HUES6 (cell line): ENCODE measurements around the gene DAGLA.
A peak's percentile ranks its signal among the peaks of the same experiment; 100 is the strongest.
"Not testable (repeated sequence)": the region's sequence is repeated elsewhere in the genome, so short reads cannot be mapped to it uniquely, and the experiment has no call there.

Source experiments
- H3K27ac ChIP-seq: 2 replicates; pipeline ENCODE4 v1.7.0; 2013; ENCODE audit warnings: low read depth, mild to moderate bottlenecking, low read length, inconsistent platforms
- H3K27me3 ChIP-seq: 2 replicates; pipeline ENCODE4 v1.6.1; 2013; ENCODE audit warnings: low read length; ENCODE audit not compliant: control insufficient read depth, insufficient read depth
- H3K36me3 ChIP-seq: 2 replicates; pipeline ENCODE4 v1.6.1; 2013; ENCODE audit warnings: low read length; ENCODE audit not compliant: control insufficient read depth, insufficient read depth
- H3K4me1 ChIP-seq: 2 replicates; pipeline ENCODE4 v1.6.1; 2013; ENCODE audit warnings: low read length; ENCODE audit not compliant: control insufficient read depth, insufficient read depth
- H3K4me3 ChIP-seq: 2 replicates; pipeline ENCODE4 v1.5.1; 2013; ENCODE audit warnings: low read depth, low read length
- H3K9ac ChIP-seq: one replicate; pipeline ENCODE4 v1.6.1; 2013; ENCODE audit warnings: mild to moderate bottlenecking, low read length
- H3K9me3 ChIP-seq: 2 replicates; pipeline ENCODE4 v1.6.1; 2013; ENCODE audit warnings: low read depth, low read length; ENCODE audit not compliant: control insufficient read depth, insufficient read depth

DAGLA gene

GRCh38 chr11:61650781-61651571, 29.2 kb upstream of the DAGLA start:
- Histone ChIP-seq H3K4me1 (peaks cover 19% of the 10 kb centered on the region), H3K9ac (no peak overlapping the region), H3K36me3 (no peaks in the 10 kb centered on the region), H3K27ac (no peak overlapping the region), H3K27me3 (no peaks in the 10 kb centered on the region), H3K9me3 (no peaks in the 10 kb centered on the region), H3K4me3 (no peak overlapping the region)

DNA sequence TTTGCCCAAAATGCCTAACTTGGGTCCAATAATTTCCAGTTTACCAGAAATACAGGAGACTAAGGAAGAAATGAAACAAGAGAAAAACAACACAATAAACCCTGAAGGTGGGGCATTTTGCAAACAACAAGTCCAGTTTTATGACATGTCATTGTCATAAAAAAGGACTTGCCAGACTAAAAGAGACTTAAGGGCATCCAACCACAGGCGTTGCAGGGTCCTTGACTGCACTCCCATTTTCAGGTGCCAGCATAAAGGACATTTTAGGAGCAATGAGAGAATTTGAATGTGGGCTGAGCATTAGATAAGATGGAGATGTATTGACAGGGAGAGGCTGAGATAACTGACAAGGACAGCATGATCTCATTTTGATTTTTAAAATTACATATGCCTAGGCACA, 28.1 kb upstream of the DAGLA start:
- Histone ChIP-seq H3K9ac (no peak overlapping the region), H3K27me3 (no peaks in the 10 kb centered on the region), H3K4me3 (no peak overlapping the region), H3K27ac (no peak overlapping the region), H3K36me3 (no peaks in the 10 kb centered on the region), H3K4me1 (peaks cover 21% of the 10 kb centered on the region), H3K9me3 (no peaks in the 10 kb centered on the region)

GRCh38 chr11:61654397-61654829, 25.8 kb upstream of the DAGLA start:
- no peaks in the 10 kb centered on the region for H3K9me3 ChIP-seq
- H3K9ac ChIP-seq: no peak overlapping the region
- H3K27ac ChIP-seq: no peak overlapping the region
- no peaks in the 10 kb centered on the region for H3K36me3 ChIP-seq
- no peaks in the 10 kb centered on the region for H3K27me3 ChIP-seq
- H3K4me3 ChIP-seq: no peak overlapping the region
- H3K4me1 ChIP-seq: peaks cover 38% of the 10 kb centered on the region

DNA sequence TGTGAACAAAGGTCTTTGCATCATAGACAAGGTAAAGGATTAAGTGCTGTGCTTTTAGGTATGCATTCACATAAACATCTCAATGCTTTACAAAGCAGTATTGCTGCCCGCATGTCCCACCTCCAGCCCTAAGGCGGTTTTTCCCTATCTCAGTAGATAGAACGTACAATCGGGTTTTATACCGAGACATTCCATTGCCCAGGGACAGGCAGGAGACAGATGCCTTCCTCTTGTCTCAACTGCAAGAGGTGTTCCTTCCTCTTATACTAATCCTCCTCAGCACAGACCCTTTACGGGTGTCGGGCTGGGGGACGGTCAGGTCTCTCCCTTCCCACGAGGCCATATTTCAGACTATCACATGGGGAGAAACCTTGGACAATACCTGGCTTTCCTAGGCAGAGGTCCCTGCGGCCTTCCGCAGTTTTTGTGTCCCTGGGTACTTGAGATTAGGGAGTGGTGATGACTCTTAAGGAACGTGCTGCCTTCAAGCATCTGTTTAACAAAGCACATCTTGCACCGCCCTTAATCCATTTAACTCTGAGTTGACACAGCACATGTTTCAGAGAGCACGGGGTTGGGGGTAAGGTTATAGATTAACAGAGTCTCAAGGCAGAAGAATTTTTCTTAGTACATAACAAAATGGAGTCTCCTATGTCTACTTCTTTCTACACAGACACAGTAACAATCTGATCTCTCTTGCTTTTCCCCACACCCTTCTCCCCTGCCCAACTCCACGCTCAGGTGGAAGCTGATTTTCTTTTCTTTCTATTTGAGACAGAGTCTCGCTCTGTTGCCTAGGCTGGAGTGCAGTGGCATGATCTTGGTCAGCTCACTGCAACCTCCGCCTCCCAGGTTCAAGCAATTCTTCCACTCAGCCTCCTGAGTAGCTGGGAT, 24.7 kb upstream of the DAGLA start:
- not testable (repeated sequence) for H3K4me3 ChIP-seq, H3K27ac ChIP-seq, H3K9me3 ChIP-seq, H3K36me3 ChIP-seq, H3K27me3 ChIP-seq
- Histone ChIP-seq H3K4me1 (peaks cover 41% of the 10 kb centered on the region), H3K9ac (peak overlapping the region; percentile 26)

- H3K36me3 ChIP-seq: no peaks in the 10 kb centered on the region
- no peaks in the 10 kb centered on the region for H3K9me3 ChIP-seq
- H3K27ac ChIP-seq: no peak overlapping the region
- no peaks in the 10 kb centered on the region for H3K27me3 ChIP-seq
- H3K4me1 ChIP-seq: peaks cover 34% of the 10 kb centered on the region
- no peak overlapping the region for H3K4me3 ChIP-seq
- H3K9ac ChIP-seq: no peak overlapping the region
Observed at GRCh38 chr11:61656347-61657077, 23.7 kb upstream of the DAGLA start.

GRCh38 chr11:61657566-61658290, 22.5 kb upstream of the DAGLA start:
- no peaks in the 10 kb centered on the region for H3K27me3 ChIP-seq
- H3K4me1 ChIP-seq: peaks cover 34% of the 10 kb centered on the region
- no peaks in the 10 kb centered on the region for H3K9me3 ChIP-seq
- H3K27ac ChIP-seq: no peak overlapping the region
- H3K9ac ChIP-seq: no peak overlapping the region
- no peak overlapping the region for H3K4me3 ChIP-seq
- no peaks in the 10 kb centered on the region for H3K36me3 ChIP-seq

DNA sequence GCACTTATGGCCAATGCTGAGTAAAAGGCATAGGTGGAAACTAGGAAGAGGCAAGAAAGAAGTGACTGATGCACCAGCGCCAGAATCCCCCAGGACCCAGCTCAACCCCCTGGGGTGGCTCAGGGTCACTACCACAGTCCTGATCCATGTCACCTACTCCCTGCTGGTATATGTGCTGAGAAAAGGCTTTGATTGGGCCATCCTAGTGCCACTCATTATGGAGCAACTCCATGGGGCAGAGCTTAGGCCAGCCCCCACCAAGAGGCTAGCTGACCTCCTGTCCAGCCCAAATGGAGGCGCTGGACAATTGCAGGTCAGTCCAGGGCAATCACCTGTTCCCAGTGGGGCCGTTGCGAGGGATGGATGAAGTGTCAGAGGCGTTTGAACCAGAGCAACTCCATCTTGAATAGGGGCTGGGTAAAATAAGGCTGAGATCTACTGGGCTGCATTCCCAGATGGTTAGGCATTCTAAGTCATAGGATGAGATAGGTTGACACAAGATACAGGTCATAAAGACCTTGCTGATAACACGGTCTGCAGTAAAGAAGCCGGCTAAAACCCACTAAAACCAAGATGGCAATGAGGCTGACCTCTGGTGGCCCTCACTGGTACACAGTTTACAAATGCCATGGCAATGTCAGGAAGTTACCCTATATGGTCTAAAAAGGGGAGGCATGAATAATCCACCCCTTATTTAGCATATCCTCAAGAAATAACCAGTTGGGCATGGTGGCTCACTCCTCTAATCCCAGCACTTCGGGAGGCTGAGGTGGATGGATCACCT, 20.6 kb upstream of the DAGLA start:
- H3K4me1 ChIP-seq: peaks cover 29% of the 10 kb centered on the region
- no peaks in the 10 kb centered on the region for H3K36me3 ChIP-seq
- H3K4me3 ChIP-seq: no peak overlapping the region
- H3K27me3 ChIP-seq: no peaks in the 10 kb centered on the region
- H3K9me3 ChIP-seq: no peaks in the 10 kb centered on the region
- H3K27ac ChIP-seq: no peak overlapping the region
- H3K9ac ChIP-seq: no peak overlapping the region

DNA sequence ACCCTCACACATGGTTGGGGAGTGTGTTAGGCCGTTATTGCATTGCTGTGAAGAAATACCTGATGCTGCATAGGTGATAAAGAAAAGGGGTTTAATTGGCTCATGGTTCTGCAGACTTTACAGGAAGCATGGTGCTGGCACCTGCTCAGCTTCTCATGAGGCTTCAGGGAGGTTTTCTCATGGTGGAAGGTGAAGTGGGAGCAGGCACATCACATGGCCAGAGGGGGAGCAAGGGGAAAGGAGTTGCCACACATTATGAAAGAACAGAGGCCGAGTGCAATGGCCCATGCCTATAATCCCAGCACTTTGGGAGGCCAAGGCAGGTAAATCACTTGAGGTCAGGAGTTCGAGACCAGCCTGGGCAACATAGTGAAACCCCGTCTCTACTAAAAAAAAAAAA, 19.2 kb upstream of the DAGLA start:
- H3K9me3 ChIP-seq, H3K27ac ChIP-seq, H3K36me3 ChIP-seq, H3K27me3 ChIP-seq, H3K9ac ChIP-seq, H3K4me3 ChIP-seq: not testable (repeated sequence)
- peaks cover 21% of the 10 kb centered on the region for H3K4me1 ChIP-seq

GRCh38 chr11:61666684-61667297, 13.4 kb upstream of the DAGLA start:
- Histone ChIP-seq H3K9ac (no peak overlapping the region), H3K4me1 (peaks cover 13% of the 10 kb centered on the region), H3K9me3 (no peaks in the 10 kb centered on the region), H3K27me3 (no peaks in the 10 kb centered on the region), H3K4me3 (no peak overlapping the region), H3K27ac (no peak overlapping the region), H3K36me3 (no peaks in the 10 kb centered on the region)
